ENCODE results near the gene SLC8A2.
"Not testable (repeated sequence)": the region's sequence is repeated elsewhere in the genome, so short reads cannot be mapped to it uniquely, and the experiment has no call there.

The SLC8A2 gene

DNA sequence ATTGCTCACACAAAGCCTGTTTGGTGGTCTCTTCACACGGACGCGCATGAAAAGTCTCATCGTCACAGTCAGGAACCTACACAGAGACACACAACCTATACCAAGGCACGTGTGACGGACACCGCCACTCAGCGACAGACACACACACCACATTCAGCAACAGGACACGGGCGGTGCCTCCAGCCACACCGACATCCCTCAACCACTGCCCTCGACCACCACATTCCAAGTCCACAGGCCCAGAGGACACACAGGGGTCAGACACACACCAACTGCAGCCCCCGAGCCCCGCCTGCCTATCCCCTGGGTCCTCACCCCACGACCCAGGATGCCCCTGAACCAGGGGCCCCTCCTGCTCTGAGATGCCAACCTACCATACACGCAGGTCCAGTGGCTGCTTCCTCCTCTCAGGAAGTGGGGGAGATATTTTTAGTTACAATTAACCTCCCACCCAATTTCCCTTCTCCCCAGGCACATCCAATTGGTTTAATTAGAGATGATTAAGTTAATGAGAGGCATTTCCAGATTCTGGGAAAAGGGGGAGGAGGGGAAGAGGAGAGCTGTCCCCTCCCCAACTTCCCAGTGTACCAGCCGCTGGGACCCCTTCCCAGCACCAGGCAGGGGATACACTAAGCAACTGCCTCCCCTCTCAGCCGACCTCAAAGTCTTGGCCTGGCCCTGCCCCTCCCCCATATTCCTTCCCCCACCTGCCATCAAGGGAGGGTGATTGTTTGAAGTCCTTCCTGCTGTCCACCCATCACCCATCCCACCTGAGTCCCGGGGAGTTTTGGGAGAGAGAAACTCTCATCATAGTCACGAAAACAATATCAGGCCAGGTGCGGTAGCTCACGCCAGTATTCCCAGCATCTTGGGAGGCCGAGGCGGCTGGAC, 72.7 kb downstream of the SLC8A2 start:
- no peak for TF ChIP-seq CTCF (IDR thresholded peaks at IDR 0.05; ENCODE audit: control extremely low read depth, extremely low read depth, low read depth, missing control alignments)
- POLR2A ChIA-PET = no interaction called here
- no peak for DNase-seq (ENCODE audit: extremely low spot score)
- CTCF ChIA-PET = interaction anchor here (1.0 to 1.3 kb wide), 3 partner anchors 8 to 300 kb away, joined by 3 to 5 read pairs (median 3); no protein-coding TSS in a partner anchor

DNA sequence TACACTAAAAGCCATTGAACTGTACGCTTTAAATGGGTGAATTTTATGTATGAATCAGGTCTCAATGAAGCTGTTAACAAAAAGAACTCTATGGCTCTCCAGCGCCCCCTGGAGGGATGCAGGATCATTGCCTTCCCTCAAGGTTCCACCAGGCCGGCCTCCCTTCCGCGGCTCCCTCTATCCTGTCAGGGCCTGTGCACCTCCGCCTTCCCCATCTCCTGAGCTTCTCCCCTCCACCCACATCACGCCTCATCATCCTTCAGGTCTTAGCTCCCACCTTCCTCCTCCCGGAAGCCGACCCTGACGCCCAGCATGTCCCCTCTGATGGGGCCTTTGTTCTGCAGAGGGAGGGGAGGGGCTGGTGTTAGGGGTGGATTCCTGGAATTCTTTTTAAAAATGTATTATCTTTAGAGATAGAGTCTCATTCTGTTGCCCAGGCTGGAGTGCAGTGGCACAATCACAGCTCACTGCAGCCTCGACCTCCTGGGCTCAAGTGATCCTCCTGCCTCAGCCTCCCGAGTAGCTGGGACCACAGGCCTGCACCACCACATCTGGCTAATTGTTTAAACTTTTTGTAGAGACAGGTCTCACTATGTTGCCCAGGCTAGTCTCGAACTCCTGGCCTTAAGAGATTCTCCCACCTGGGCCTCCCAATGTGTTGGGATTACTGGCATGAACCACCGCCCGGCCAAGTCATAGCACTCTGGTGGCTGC, 80.0 kb downstream of the SLC8A2 start:
- peak; percentile 83 for DNase-seq (ENCODE audit: extremely low spot score)
- peak; percentile 79 for TF ChIP-seq CTCF (IDR thresholded peaks at IDR 0.05; ENCODE audit: control extremely low read depth, extremely low read depth, low read depth, missing control alignments)
- ChIA-PET CTCF (interaction anchor here (0.5 to 5.0 kb wide), 55 partner anchors 8 to 551 kb away, joined by 3 to 86 read pairs (median 4); partner anchors contain the start of genes CCDC9 and DHX34), POLR2A (no interaction called here)

DNA sequence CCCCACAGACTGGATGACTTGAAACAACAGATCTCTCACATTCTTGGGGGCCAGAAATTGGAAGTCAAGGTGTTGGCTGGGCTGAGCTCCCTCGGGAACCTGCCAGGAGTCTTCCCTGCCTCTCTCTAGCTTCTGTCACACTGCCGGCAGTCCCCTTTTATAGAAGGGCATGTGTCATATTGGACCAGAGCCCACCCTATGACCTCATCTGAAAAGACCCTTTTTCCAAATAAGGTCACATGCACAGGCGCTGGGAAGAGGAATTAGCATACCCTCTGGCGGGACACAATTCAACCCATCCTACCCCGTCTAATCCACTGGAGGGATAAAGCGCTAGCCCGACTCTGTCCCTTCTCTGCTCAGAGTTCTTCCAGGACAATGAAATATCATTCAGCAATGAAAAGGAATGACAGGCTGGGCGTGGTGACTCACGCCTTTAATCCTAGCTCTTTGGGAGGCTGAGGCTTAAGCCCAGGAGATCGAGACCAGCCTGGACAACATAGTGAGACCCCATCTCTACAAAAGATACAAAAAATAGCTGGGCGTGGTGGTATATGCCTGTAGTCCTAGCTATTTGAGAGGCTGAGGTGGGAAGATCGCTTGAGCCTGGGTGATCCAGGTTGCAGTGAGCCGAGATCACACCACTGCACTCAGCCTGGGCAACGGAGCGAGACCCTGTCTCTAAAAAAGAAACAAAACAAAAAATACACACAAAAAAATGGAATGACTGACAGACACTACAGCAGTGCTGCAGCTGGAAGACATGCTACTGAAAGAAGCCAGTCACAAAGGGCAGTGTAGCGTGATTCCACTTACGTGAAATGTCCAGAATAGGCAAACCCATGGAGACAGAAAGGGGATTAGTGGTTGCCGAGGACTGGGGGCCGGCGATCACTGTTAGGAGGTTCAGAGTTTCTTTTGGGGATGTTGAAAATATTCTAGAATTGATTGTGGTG, 80.9 kb downstream of the SLC8A2 start:
- DNase-seq (ENCODE audit: extremely low spot score) = no peak
- CTCF ChIA-PET = interaction anchor here (0.7 to 5.0 kb wide), 51 partner anchors 8 to 551 kb away, joined by 3 to 86 read pairs (median 4); partner anchors contain the start of genes CCDC9 and DHX34
- no peak for TF ChIP-seq CTCF (IDR thresholded peaks at IDR 0.05; ENCODE audit: control extremely low read depth, extremely low read depth, low read depth, missing control alignments)
- POLR2A ChIA-PET = no interaction called here

DNA sequence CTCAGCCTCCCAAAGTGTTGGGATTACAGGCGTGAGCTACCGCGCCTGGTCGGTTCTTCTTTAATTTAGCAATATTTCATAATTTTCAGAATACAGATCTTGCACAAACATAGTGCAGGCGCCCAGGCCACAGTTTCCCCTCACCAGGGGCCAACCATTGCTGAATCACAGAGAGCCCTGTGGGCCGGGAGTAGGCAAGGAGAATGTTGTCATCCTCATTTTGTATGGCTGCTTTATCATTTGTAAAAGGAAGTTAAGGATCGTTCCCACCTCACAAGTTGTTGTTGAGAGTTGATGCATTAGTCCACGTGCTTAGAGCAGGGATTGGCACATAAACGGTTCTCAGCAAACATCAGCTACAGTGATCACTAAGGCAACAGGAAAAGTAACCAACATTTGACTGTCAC, 82.5 kb downstream of the SLC8A2 start:
- DNase-seq (ENCODE audit: extremely low spot score) = no peak
- TF ChIP-seq CTCF (IDR thresholded peaks at IDR 0.05; ENCODE audit: control extremely low read depth, extremely low read depth, low read depth, missing control alignments) = no peak
- ChIA-PET CTCF (interaction anchor here (0.9 to 5.0 kb wide), 4 partner anchors 11 to 94 kb away, joined by 4 to 86 read pairs (median 5); partner anchors contain the start of gene DHX34), POLR2A (no interaction called here)

- CTCF ChIA-PET = interaction anchor here (0.9 to 5.0 kb wide), 4 partner anchors 11 to 94 kb away, joined by 4 to 86 read pairs (median 5); partner anchors contain the start of gene DHX34
- POLR2A ChIA-PET; DNase-seq (ENCODE audit: extremely low spot score): not testable (repeated sequence)
These were observed 83.0 kb downstream of the SLC8A2 start for GRCh38 chr19:47388721-47389120.

GRCh38 chr19:47387623-47388022, 84.1 kb downstream of the SLC8A2 start:
- CTCF ChIA-PET; DNase-seq (ENCODE audit: extremely low spot score); POLR2A ChIA-PET: not testable (repeated sequence)

DNA sequence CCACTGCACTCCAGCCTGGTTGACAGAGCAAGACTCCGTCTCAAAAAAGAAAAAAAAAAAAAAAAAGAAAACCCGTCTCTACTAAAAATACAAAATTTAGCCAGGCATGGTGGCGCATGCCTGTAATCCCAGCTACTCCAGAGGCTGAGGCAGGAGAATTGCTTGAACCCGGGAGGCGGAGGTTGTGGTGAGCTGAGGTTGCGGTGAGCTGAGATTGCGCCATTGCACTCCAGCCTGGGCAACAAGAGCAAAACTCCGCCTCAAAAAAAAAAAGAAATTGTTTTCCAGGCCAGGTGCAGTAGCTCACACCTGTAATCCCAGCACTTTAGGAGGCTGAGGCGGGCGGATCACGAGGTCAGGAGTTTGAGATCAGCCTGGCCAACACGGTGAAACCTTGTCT, 85.1 kb downstream of the SLC8A2 start:
- ChIA-PET CTCF (interaction anchor here (0.6 kb wide), 1 partner anchor 9 kb away, joined by 3 read pairs; no protein-coding TSS in a partner anchor), POLR2A (interaction anchor here (0.6 kb wide), 1 partner anchor 1546 kb away, joined by 3 read pairs; no protein-coding TSS in a partner anchor)
- DNase-seq (ENCODE audit: extremely low spot score) = not testable (repeated sequence)

DNA sequence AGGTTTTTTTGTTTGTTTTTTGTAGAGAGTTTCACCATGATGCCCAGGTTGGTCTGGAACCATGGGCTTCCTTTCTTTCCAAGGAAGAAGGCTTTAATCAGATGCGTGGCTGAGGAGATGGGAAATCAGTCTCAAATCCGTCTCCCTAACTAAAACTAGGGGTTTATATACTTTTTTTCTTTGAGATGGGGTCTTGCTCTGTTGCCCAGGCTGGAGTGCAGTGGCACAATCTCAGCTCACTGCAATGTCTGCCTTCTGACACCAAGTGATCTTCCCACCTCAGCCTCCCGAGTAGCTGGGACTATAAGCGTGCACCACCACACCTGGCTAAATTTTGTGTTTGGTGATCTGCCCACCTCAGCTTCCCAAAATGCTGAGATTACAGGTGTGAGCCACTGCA, 87.2 kb downstream of the SLC8A2 start:
- DNase-seq (ENCODE audit: extremely low spot score); POLR2A ChIA-PET: not testable (repeated sequence)
- CTCF ChIA-PET = interaction anchor here (0.9 to 1.3 kb wide), 2 partner anchors 100 kb away, joined by 3 read pairs; no protein-coding TSS in a partner anchor

DNA sequence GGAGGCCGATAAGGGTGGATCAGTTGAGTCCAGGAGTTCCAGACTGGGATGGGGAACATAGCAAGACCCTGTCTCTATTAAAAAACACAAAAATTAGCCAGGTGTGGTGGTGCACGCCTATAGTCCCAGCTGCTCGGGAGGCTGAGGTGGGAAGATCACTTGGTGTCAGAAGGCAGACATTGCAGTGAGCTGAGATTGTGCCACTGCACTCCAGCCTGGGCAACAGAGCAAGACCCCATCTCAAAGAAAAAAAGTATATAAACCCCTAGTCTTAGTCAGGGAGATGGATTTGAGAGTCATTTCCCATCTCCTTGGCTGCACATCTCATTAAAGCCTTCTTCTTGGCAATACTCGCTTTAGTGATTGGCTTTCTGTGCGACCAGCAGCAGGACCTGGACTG, 87.8 kb downstream of the SLC8A2 start:
- DNase-seq (ENCODE audit: extremely low spot score); POLR2A ChIA-PET: not testable (repeated sequence)
- CTCF ChIA-PET = interaction anchor here (1.1 to 1.3 kb wide), 2 partner anchors 35 to 99 kb away, joined by 3 to 5 read pairs; partner anchors contain the start of gene DHX34
